PC-9 (cell line): ENCODE results near the gene SYCP3.

Source experiments
- EZH2 ChIP-seq: fragments of 200-600 bp; sonication (generic); IDR thresholded peaks from 2 replicates; pipeline ENCODE4 v1.8.0; 2017; ENCODE audit warnings: antibody characterized with exemption, low read depth
- TF ChIP-seq, protein P1 (sequence below): fragments of 200-600 bp; sonication (generic); conservative IDR thresholded peaks from 2 replicates; pipeline ENCODE4 v1.6.1; 2017; ENCODE audit warnings: mixed run types, antibody characterized with exemption, mild to moderate bottlenecking, moderate library complexity

DNA sequence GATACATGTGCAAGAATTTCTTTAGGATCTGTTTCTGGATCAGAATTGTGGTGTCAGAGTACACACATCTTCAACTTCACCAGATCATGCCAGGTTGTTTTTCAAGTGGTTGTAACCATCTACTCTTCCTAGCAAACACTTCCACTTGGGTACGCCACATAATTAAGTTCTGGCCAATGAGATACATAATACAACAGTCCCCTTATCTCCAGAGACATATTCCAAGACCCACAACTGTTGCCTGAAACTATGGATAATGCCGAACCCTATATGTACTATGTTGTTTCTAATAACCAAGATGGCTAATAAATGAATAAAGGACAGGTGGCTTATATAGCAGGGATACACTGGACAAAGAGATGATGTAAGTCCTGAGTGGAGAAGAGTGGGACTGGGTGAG lies 44.3 kb downstream of the SYCP3 start:
- TF ChIP-seq, protein P1, sequence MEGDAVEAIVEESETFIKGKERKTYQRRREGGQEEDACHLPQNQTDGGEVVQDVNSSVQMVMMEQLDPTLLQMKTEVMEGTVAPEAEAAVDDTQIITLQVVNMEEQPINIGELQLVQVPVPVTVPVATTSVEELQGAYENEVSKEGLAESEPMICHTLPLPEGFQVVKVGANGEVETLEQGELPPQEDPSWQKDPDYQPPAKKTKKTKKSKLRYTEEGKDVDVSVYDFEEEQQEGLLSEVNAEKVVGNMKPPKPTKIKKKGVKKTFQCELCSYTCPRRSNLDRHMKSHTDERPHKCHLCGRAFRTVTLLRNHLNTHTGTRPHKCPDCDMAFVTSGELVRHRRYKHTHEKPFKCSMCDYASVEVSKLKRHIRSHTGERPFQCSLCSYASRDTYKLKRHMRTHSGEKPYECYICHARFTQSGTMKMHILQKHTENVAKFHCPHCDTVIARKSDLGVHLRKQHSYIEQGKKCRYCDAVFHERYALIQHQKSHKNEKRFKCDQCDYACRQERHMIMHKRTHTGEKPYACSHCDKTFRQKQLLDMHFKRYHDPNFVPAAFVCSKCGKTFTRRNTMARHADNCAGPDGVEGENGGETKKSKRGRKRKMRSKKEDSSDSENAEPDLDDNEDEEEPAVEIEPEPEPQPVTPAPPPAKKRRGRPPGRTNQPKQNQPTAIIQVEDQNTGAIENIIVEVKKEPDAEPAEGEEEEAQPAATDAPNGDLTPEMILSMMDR: no peak
- no peak for TF ChIP-seq EZH2
